GM18499 (cell line): Measurements from ENCODE around the gene TUSC2.
A peak's percentile ranks its signal among the peaks of the same experiment; 100 is the strongest.

Source experiments
- ATAC-seq: cut with Tn5 transposase; IDR thresholded peaks from one replicate; pipeline ENCODE4 v1.9.1; 2021; ENCODE audit warnings: moderate number of reproducible peaks; ENCODE audit not compliant: insufficient read depth, unreplicated experiment

TUSC2 gene

GRCh38 chr3:50327943-50328691 is at the start of gene TUSC2:
TUSC2 (minus strand) TSS chr3:50328223; CDS start chr3:50328099, 124 bp downstream.
- ATAC-seq = no peak

- ATAC-seq = no peak
Measured at GRCh38 chr3:50375258-50375931, 47.4 kb upstream of the TUSC2 start.

DNA sequence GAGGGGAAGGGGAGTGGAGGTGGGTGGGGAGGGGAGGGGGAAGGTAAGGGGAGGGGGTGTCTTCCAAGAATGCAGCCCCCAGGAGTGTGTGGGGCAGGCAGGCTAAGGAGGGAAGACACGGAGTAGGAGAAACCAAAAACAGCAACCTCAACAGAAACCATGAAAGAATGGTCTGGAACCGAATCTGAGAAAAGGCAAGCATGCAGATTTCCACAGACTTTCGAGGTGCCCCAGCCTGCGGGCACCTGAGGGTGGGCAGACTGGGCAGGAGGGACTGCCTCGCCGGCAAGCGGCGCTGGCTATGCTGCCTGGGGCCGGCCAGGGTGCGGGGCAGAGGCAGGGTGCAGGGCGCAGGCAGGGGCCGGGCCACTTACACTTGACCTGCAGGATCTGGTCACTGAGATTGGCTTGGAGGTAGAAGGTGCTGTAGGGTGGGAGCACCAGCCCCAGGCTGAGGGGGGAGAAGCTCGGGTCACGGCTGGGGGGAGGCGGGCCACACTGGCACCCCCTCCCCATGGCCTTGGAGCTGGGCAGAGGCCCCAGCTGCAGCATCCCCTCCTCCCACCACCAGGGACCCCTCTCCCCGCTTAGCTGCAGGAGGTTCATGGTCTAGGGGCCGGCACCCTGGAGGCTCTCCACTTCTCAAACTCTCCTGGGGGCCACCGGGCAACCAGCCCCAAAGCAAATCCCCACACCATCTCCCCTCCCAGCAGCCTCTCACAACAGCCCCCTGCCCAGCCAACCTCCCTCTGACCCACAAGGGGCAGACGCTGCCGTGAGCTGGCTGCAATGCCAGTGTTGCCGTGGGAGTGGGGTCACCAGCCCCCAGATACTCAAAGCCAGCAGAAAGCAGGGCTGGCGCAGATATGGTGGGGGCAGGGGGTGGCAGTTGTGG is 46.6 kb upstream of the TUSC2 start:
- ATAC-seq = no peak

DNA sequence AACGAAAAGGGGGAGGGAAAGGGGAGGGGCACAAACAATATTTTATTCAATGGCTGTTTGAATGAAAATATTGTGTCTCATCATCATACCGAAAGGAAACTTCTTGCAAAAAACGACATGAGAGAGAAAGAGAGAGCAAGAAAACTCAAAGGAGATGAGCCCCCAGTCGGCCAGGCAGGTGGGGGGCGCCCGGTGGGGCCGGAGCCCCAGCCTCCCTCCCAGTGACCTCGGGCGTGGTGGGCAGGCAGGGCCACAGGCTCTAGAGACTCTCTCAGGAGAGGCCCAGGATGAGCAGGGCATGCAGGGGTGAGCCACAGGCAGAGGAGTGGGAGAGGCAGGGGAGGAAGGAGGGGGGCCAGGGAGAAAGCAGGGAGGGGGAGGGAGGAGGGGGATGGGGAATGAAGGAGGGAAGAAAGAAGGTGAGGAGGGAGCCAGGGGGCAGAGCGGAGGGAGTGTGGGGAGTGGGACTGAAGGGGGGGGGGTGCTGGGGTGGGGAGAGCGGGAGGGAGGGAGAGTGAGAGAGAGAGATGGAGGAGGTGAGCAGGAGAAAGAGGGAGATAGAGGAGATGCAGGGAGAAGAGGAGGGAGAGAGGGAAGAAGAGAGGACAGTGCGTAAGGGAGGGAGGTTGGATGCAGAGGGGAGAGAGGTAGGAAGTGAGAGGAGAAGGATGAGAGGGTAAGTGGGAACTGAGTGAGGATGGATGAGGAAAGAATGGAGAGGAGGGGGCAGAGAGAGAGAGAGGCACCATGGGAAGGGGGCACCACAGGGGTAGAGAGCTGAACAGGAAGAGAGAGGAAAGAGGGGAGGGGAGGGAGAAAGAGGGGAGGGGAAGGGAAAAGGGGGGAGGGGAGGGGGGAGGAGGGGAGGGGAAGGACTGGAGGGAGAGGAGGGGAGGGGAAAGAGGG is 45.4 kb upstream of the TUSC2 start:
- no peak for ATAC-seq

DNA sequence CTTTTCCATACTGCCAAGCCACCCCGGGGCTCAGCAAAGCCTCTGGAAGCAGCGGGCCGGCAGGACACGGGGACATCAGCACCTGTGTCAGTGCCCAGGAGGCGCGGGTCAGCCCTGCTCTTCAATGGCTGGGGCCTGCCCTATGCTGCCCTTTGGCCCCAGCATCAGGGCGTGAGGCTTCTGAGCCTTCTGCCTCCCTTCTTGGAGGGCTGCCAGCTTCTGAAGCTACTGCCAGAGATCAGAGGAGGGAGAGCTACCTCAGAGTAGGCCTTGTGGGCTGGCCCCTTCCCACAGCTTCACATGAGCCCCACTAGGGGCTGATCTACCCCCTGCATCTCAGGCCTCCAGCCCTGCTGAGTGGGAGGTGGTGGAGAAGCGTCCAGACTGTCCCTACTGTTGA is 44.3 kb upstream of the TUSC2 start:
- no peak for ATAC-seq

DNA sequence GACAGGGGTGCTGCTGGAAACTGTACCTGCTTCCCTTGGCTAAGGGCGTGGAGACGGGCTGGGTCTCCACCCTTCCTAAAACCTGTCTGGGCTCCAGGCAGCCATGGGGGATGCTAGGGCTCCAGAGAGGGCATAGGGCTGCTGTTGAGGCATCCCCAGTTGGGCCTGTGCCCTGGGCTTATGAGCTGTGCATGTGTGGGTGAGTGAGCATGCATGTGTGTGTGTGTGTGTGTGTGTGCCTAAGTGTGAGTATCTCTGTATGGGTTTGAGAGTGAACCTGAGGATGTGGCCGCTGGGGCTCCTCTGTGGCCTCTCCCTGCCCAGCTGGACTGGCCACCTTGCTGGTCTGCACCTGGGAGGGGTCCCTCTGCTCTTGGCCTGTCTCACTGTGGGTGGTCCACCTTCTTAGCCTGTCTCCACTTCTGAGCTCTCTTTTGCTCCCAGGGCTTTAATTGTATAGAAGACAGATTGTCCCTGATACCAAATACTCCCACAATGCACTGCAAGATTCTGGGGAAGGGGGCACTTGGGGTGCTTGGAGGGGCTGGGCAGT is 43.2 kb upstream of the TUSC2 start:
- no peak for ATAC-seq

- ATAC-seq = no peak
Measured at GRCh38 chr3:50370594-50370993, 42.6 kb upstream of the TUSC2 start.

- no peak for ATAC-seq
Measured at GRCh38 chr3:50369012-50369670, 41.1 kb upstream of the TUSC2 start.

- ATAC-seq = no peak
Measured at GRCh38 chr3:50365842-50366220, 37.8 kb upstream of the TUSC2 start.

GRCh38 chr3:50365080-50365841 is 37.2 kb upstream of the TUSC2 start:
- ATAC-seq = no peak

- no peak for ATAC-seq
Measured at GRCh38 chr3:50364573-50365079, 36.6 kb upstream of the TUSC2 start.

- no peak for ATAC-seq
Measured at GRCh38 chr3:50359760-50360110, 31.7 kb upstream of the TUSC2 start.

GRCh38 chr3:50358911-50359759 is 31.1 kb upstream of the TUSC2 start, which contains the start of gene TMEM115:
TMEM115 (minus strand) TSS chr3:50359521; CDS start chr3:50359063, 458 bp downstream.
- peak; percentile 86 for ATAC-seq

DNA sequence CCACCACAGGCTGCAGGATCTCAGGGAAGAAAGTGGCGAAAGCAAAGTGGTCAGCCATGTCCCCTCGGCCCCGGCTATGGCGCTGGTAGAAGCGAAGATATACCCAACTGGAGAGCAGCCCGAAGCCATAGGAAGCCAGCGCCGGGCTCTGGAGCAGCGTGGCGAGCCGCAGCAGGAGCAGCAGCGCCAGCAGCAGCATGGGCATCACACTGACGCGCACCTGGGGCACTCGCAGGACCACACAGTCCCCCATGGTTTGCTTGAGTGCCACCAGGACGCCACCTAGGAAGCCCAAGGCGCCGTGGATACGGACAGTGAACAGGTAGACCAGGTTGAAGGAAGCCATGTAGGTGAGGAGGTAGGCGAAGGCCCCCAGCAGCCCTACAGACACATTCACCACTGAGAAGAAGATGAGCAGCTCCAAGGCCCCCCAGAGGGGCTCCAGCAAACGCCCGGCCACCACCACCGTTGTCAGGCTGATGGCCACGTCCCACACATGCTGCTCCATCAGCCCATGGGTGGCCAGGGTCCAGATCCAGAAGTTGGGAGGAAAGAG is 30.4 kb upstream of the TUSC2 start:
- no peak for ATAC-seq

DNA sequence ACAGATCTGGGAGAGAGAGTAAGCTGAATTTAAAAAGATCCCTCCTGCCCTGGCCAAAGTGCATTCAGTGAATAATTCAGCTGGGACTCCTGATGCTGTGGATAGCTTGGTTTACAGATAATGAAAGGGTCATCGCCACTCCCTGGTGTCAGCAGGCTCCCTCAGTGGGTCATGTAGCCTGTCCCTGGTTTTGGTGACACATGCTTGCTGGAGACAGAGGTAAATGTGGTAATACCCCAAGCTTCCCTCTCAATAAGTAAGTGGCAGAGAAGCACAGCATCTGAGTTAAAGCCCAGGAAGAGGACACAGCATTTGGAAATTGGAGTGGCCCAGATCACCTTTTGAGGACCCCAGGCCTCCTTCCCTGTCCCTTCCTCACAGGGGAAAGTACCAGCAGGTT is 29.5 kb upstream of the TUSC2 start:
- ATAC-seq = no peak

DNA sequence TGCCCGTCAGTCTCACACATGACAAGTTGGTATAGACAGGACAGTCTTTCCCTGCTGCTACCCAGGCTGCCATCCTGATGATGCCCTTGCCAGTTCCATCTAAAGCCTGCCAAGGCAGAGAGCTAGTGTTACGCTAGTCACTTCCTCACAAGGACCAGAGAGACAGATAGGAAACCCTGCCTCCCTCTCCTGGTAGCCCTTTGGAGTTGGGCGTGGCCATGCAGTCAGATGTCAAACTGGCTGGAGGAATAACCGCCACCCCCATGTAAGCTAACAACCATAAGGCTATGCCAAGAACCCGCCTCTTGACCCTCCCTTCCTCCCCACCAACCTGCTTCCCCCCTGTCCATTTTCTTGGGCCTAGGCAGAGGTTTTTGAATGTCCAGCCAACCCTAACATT is 28.5 kb upstream of the TUSC2 start:
- no peak for ATAC-seq
